SK-N-SH (cell line): Measurements from ENCODE around the gene OTOP3. TPM values are rescaled to one million over a fixed set of nuclear protein-coding genes. Genes with fewer than 3 reads are reported as not detected.
"Not testable (repeated sequence)": the region's sequence is repeated elsewhere in the genome, so short reads cannot be mapped to it uniquely, and the experiment has no call there.

Experiments used
- CTCF ChIA-PET: fragments of 300-600, 350-600 bp; formaldehyde crosslinking; extraction: SDS; loops from one replicate; lab custom pipeline; 2021; lab: Yijun Ruan, JAX
- POLR2A ChIA-PET: fragments of 350-600 bp; sonication (Branson Sonifier 250); formaldehyde crosslinking; extraction: SDS; loops from one replicate; lab custom pipeline; 2020; ENCODE audit warnings: antibody characterized with exemption, inconsistent platforms; lab: Yijun Ruan, JAX
- DNase-seq: peaks from one replicate; pipeline ENCODE4 v3.0.0; 2012
- H2AFZ ChIP-seq: fragments of 200-600 bp; sonication (generic); 2 replicates; pipeline ENCODE4 v1.8.1; 2016; ENCODE audit warnings: antibody characterized with exemption, mild to moderate bottlenecking, low read depth
- H3F3A ChIP-seq: fragments of 200-600 bp; sonication (generic); replicated peaks from 2 replicates; pipeline ENCODE3; 2016; ENCODE audit warnings: antibody characterized with exemption, mild to moderate bottlenecking; ENCODE audit not compliant: insufficient read depth
- H3K27ac ChIP-seq, 2 experiments: fragments of 200-500 bp in 1 of 2; fragments of 200-600 bp in 1 of 2; sonication (Bioruptor generic) in 1 of 2; sonication (generic), shearing (Covaris generic) in 1 of 2; 2 replicates each; pipeline versions ENCODE4 v1.5.1 to v1.6.1; 2014 to 2016; ENCODE audit warnings: low read depth in 2 of 2, inconsistent platforms in 1 of 2, low read length in 1 of 2, mild to moderate bottlenecking in 1 of 2, mixed read lengths in 1 of 2
- H3K27me3 ChIP-seq: fragments of 200-600 bp; sonication (generic), shearing (Covaris generic); 2 replicates; pipeline ENCODE4 v1.6.1; 2016; ENCODE audit warnings: mixed run types; ENCODE audit not compliant: insufficient read depth
- H3K36me3 ChIP-seq, 2 experiments: fragments of 200-500 bp in 1 of 2; fragments of 200-600 bp in 1 of 2; sonication (Bioruptor generic) in 1 of 2; sonication (generic) in 1 of 2; replicated peaks in 1 of 2; 2 replicates each; pipeline versions ENCODE3 to v1.5.1; 2014 to 2016; ENCODE audit warnings: low read length in 1 of 2, mild to moderate bottlenecking in 1 of 2; ENCODE audit not compliant: insufficient read depth in 2 of 2, control insufficient read depth in 1 of 2
- H3K4me1 ChIP-seq, 2 experiments: fragments of 200-500 bp in 1 of 2; fragments of 200-600 bp in 1 of 2; sonication (Bioruptor generic) in 1 of 2; sonication (generic), shearing (Covaris generic) in 1 of 2; 2 replicates each; pipeline versions ENCODE4 v1.5.1 to v1.6.1; 2014 to 2016; ENCODE audit warnings: low read depth in 1 of 2, low read length in 1 of 2, mixed run types in 1 of 2; ENCODE audit not compliant: insufficient read depth in 2 of 2, control insufficient read depth in 1 of 2
- H3K4me2 ChIP-seq: fragments of 200-600 bp; sonication (generic), shearing (Covaris generic); 2 replicates; pipeline ENCODE4 v1.6.1; 2017; ENCODE audit warnings: mixed run types
- H3K4me3 ChIP-seq, 2 experiments: fragments of 200-500 bp in 1 of 2; fragments of 200-600 bp in 1 of 2; sonication (Bioruptor generic) in 1 of 2; sonication (generic), shearing (Covaris generic) in 1 of 2; 2 replicates each; pipeline versions ENCODE4 v1.5.1 to v1.8.1; 2014 to 2016; ENCODE audit warnings: low read depth in 2 of 2, inconsistent platforms in 1 of 2, low read length in 1 of 2, mild to moderate bottlenecking in 1 of 2, mixed read lengths in 1 of 2, moderate library complexity in 1 of 2
- H3K79me2 ChIP-seq: fragments of 200-600 bp; sonication (generic); 2 replicates; pipeline ENCODE4 v1.8.1; 2017; ENCODE audit warnings: mild to moderate bottlenecking; ENCODE audit not compliant: insufficient read depth
- H3K9ac ChIP-seq: fragments of 200-600 bp; sonication (generic); 2 replicates; pipeline ENCODE4 v1.6.1; 2017; ENCODE audit warnings: mixed run types
- H3K9me2 ChIP-seq: fragments of 200-600 bp; sonication (generic); 2 replicates; pipeline ENCODE4 v1.6.1; 2017; ENCODE audit warnings: mixed run types
- H3K9me3 ChIP-seq: fragments of 200-600 bp; sonication (generic); 2 replicates; pipeline ENCODE4 v1.6.1; 2017; ENCODE audit warnings: mixed run types, mild to moderate bottlenecking, moderate library complexity
- H4K20me1 ChIP-seq: fragments of 200-600 bp; sonication (generic); 2 replicates; pipeline ENCODE4 v1.6.1; 2017; ENCODE audit warnings: mild to moderate bottlenecking, mixed run types; ENCODE audit not compliant: insufficient read depth
- CHD2 ChIP-seq: fragments of 150-350 bp; IDR thresholded peaks from 2 replicates; pipeline ENCODE4 v1.6.1; 2018; ENCODE audit warnings: low read length; ENCODE audit not compliant: partially characterized antibody
- EZH2phosphoT487 ChIP-seq: fragments of 200-600 bp; sonication (generic); IDR thresholded peaks from 2 replicates; pipeline ENCODE4 v1.6.1; 2017; ENCODE audit warnings: low read depth, mixed run types, mild to moderate bottlenecking, antibody characterized with exemption, moderate library complexity, borderline replicate concordance
- FOSL2 ChIP-seq: IDR thresholded peaks from 2 replicates; pipeline ENCODE4 v1.4.0; 2012; ENCODE audit warnings: low read depth, mild to moderate bottlenecking, moderate library complexity, borderline replicate concordance
- GABPA ChIP-seq: IDR thresholded peaks from 2 replicates; pipeline ENCODE4 v1.4.0; 2012; ENCODE audit warnings: low read depth, mild to moderate bottlenecking
- GATA2 ChIP-seq: sonication (generic); formaldehyde crosslinking; IDR thresholded peaks from 2 replicates; pipeline ENCODE4 v1.5.0; 2020; ENCODE audit warnings: mild to moderate bottlenecking, missing genetic modification reagents
- IRF3 ChIP-seq: fragments of 150-350 bp; IDR thresholded peaks from 2 replicates; pipeline ENCODE4 v1.6.1; 2016; ENCODE audit warnings: mild to moderate bottlenecking, low read depth, low read length
- JUND ChIP-seq: IDR thresholded peaks from 2 replicates; pipeline ENCODE4 v1.4.0; 2012
- MEF2A ChIP-seq: IDR thresholded peaks from 2 replicates; pipeline ENCODE4 v1.4.0; 2012; ENCODE audit warnings: low read depth, borderline replicate concordance
- NRF1 ChIP-seq: IDR thresholded peaks from 2 replicates; pipeline ENCODE4 v1.6.1; 2012; ENCODE audit warnings: low read depth, mild to moderate bottlenecking, low read length
- POLR2AphosphoS5 ChIP-seq: IDR thresholded peaks from 2 replicates; pipeline ENCODE4 v1.6.1; 2012; ENCODE audit warnings: low read depth, low read length
- RAD21 ChIP-seq: IDR thresholded peaks from 2 replicates; pipeline ENCODE4 v1.6.1; 2012; ENCODE audit warnings: mild to moderate bottlenecking, low read length
- RCOR1 ChIP-seq: fragments of 150-350 bp; IDR thresholded peaks from 2 replicates; pipeline ENCODE4 v1.6.1; 2017; ENCODE audit warnings: antibody characterized with exemption, low read length
- RFX5 ChIP-seq: IDR thresholded peaks from 2 replicates; pipeline ENCODE4 v1.6.1; 2012; ENCODE audit warnings: mild to moderate bottlenecking, improper control_type of control experiment, low read length
- RXRA ChIP-seq: IDR thresholded peaks from 2 replicates; pipeline ENCODE4 v1.4.0; 2012; ENCODE audit warnings: low read depth, mild to moderate bottlenecking, borderline replicate concordance
- SIN3A ChIP-seq: IDR thresholded peaks from 2 replicates; pipeline ENCODE4 v1.6.1; 2012; ENCODE audit warnings: low read depth, mild to moderate bottlenecking, low read length, moderate library complexity, borderline replicate concordance
- TAF1 ChIP-seq: IDR thresholded peaks from 2 replicates; pipeline ENCODE4 v1.6.1; 2012; ENCODE audit warnings: low read depth, mild to moderate bottlenecking, low read length, moderate library complexity, borderline replicate concordance
- TCF12 ChIP-seq: IDR thresholded peaks from 2 replicates; pipeline ENCODE4 v1.4.0; 2012
- USF2 ChIP-seq: fragments of 150-350 bp; IDR thresholded peaks from 2 replicates; pipeline ENCODE4 v1.6.1; 2017; ENCODE audit warnings: antibody characterized with exemption, low read length, low read depth, borderline replicate concordance
- WGBS: methylation state at CpG from one replicate; pipeline ENCODE4 v1.1.6; 2017; ENCODE audit warnings: low lambda C conversion rate; 5-methylcytosine and 5-hydroxymethylcytosine counted together
- polyA plus RNA-seq, 3 experiments: library from polyadenylated mRNA; depleted of rRNA; stranded (reverse); fragments of >200 nt; gene quantifications; 2 replicates each; pipeline ENCODE4 v1.2.3, GENCODE V29; 2012
- TF ChIP-seq, protein P1 (sequence below): IDR thresholded peaks from 2 replicates; pipeline ENCODE4 v1.4.0; 2012; ENCODE audit warnings: low read depth, borderline replicate concordance
- TF ChIP-seq, protein P2 (sequence below): IDR thresholded peaks from 2 replicates; pipeline ENCODE4 v1.4.0; 2012; ENCODE audit warnings: low read depth, borderline replicate concordance

Gene OTOP3
- polyA plus RNA-seq, 1 of the 3 experiments (the other 2 are of a cell fraction) = not detected

DNA sequence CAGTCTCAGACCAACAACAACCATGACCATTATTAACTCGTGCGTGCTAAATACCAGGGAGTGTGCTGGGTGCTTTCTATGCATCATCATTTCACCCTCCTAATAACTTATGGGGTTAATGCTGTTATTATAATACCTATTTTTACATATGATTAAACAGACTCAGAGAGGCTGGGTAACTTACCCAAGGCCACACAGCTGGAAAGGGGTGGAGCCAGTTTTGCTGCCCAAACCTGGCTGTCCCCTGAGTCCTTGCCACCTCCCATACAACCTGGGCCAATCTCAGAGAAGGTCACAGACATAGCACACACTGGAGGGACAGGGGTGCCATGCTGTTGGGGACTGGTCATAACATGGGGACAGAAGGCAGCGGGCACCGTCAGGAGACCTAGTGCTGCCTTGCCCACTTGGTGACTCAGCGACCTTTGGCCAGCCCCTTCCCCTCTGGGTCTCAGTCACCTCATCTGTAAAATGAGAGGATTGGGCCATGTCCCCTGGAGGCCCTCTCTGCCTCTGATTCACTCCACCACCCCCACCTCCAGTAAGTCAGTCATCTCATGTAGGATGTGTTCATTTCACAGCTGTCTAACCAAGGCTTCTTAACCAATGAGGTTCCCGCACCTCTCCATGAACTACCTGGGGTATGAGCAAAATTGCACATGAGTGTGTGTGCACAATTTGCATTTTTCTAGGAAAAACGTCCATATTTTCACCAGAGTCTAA is 30.9 kb upstream of the OTOP3 start:
- 55% methylated on average over 7 of the region's 7 CpGs for WGBS
- ChIA-PET CTCF (interaction anchor here (1.3 to 2.0 kb wide), 3 partner anchors 43 to 201 kb away, joined by 3 to 6 read pairs (median 4); no protein-coding TSS in a partner anchor), POLR2A (no interaction called here)

DNA sequence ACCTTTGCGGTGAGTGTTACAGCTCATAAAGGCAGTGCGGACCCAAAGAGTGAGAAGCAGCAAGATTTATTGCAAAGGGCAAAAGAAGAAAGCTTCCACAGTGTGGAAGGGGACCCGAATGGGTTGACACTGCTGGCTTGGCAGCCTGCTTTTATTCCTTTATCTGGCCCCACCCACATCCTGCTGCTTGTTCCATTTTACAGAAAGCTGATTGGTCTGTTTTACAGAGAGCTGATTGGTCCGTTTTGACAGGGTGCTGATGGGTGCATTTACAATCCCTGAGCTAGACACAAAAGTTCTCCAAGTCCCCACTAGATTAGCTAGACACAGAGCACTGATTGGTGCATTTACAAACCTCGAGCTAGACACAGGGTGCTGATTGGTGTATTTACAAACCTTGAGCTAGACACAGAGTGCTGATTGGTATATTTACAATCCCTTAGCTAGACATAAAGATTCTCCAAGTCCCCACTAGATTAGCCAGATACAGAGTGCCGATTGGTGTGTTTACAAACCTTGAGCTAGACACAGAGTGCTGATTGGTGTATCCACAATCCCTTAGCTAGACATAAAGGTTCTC is 29.4 kb upstream of the OTOP3 start:
- peaks cover 26% of the 10 kb centered on the region for H3K27me3 ChIP-seq
- H3K4me3 ChIP-seq, H3K27ac ChIP-seq, H3K9me3 ChIP-seq, H2AFZ ChIP-seq, H3K4me2 ChIP-seq, POLR2A ChIA-PET, H3K9me2 ChIP-seq, H3K9ac ChIP-seq, H3K4me1 ChIP-seq, DNase-seq, H4K20me1 ChIP-seq, H3F3A ChIP-seq, H3K36me3 ChIP-seq, H3K79me2 ChIP-seq: not testable (repeated sequence)
- 49% methylated on average over 6 of the region's 6 CpGs for WGBS
- CTCF ChIA-PET = interaction anchor here (0.7 to 1.8 kb wide), 6 partner anchors 17 to 366 kb away, joined by 3 to 4 read pairs (median 3); partner anchors contain the start of gene USH1G

More for the DNA sequence above, 30.9 kb upstream of the OTOP3 start:
- no peaks in the 10 kb centered on the region for H3K9me3 ChIP-seq
- H3F3A ChIP-seq = no peaks in the 10 kb centered on the region
- no peaks in the 10 kb centered on the region for H4K20me1 ChIP-seq
- no peak overlapping the region for H3K9ac ChIP-seq
- no peak overlapping the region for H3K4me2 ChIP-seq
- H3K27me3 ChIP-seq = peaks cover 26% of the 10 kb centered on the region
- no peak overlapping the region for H3K4me3 ChIP-seq
- no peak overlapping the region for H2AFZ ChIP-seq
- no peaks in the 10 kb centered on the region for H3K36me3 ChIP-seq
- H3K79me2 ChIP-seq = no peaks in the 10 kb centered on the region
- no peaks in the 10 kb centered on the region for H3K9me2 ChIP-seq
- DNase-seq = no peak
- no peaks in the 10 kb centered on the region for H3K4me1 ChIP-seq
- no peak overlapping the region for H3K27ac ChIP-seq
- TF ChIP-seq EZH2phosphoT487 (no peak), SIN3A (no peak), MEF2A (no peak), IRF3 (no peak), RFX5 (no peak), FOSL2 (no peak), CHD2 (no peak), TAF1 (no peak), GABPA (no peak), NRF1 (no peak), RAD21 (no peak), JUND (no peak), TCF12 (no peak), RXRA (no peak), GATA2 (CRISPR knock-in tag) (no peak), POLR2AphosphoS5 (no peak), USF2 (no peak), RCOR1 (no peak)
- TF ChIP-seq, protein P1, sequence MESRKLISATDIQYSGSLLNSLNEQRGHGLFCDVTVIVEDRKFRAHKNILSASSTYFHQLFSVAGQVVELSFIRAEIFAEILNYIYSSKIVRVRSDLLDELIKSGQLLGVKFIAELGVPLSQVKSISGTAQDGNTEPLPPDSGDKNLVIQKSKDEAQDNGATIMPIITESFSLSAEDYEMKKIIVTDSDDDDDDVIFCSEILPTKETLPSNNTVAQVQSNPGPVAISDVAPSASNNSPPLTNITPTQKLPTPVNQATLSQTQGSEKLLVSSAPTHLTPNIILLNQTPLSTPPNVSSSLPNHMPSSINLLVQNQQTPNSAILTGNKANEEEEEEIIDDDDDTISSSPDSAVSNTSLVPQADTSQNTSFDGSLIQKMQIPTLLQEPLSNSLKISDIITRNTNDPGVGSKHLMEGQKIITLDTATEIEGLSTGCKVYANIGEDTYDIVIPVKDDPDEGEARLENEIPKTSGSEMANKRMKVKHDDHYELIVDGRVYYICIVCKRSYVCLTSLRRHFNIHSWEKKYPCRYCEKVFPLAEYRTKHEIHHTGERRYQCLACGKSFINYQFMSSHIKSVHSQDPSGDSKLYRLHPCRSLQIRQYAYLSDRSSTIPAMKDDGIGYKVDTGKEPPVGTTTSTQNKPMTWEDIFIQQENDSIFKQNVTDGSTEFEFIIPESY = no peak
- TF ChIP-seq, protein P2, sequence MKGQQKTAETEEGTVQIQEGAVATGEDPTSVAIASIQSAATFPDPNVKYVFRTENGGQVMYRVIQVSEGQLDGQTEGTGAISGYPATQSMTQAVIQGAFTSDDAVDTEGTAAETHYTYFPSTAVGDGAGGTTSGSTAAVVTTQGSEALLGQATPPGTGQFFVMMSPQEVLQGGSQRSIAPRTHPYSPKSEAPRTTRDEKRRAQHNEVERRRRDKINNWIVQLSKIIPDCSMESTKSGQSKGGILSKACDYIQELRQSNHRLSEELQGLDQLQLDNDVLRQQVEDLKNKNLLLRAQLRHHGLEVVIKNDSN = no peak
